Transverse colon (tissue), 4 donors: Measurements from ENCODE around the gene ADCY1. TPM values are rescaled to one million over a fixed set of nuclear protein-coding genes. Genes with fewer than 3 reads are reported as not detected.

Experiments
- DNase-seq: peaks from one replicate; pipeline ENCODE4 v3.0.0-alpha.2; 2019
- H3K27ac ChIP-seq, 4 donors: fragments of 200-600 bp; sonication (generic); 2 replicates each; pipeline ENCODE4 v1.5.1; 2016 to 2018; ENCODE audit warnings: inconsistent platforms in 4 of 4
- H3K27me3 ChIP-seq: fragments of 200-600 bp; sonication (generic); 2 replicates; pipeline ENCODE4 v1.5.1; 2017; ENCODE audit warnings: inconsistent platforms
- H3K36me3 ChIP-seq, 4 donors: fragments of 200-600 bp; sonication (generic); 2 replicates each; pipeline ENCODE4 v1.5.1; 2017 to 2019; ENCODE audit warnings: inconsistent platforms in 4 of 4
- H3K4me1 ChIP-seq, 4 donors: fragments of 200-600 bp; sonication (generic); 2 replicates each; pipeline ENCODE4 v1.5.1; 2017 to 2020; ENCODE audit warnings: inconsistent platforms in 4 of 4
- H3K4me3 ChIP-seq, 4 donors: fragments of 200-600 bp; sonication (generic); 1 replicate in 1 of 4; 2 replicates in 3 of 4; pipeline versions ENCODE4 v1.5.1 to v1.6.1; 2017 to 2019; ENCODE audit warnings: inconsistent platforms in 4 of 4
- H3K9me3 ChIP-seq, 2 donors: fragments of 200-600 bp; sonication (generic); 2 replicates each; pipeline ENCODE4 v1.5.1; 2017 to 2019; ENCODE audit warnings: inconsistent platforms in 2 of 2
- CTCF ChIP-seq, 5 experiments: fragments of 200-600 bp in 3 of 5; fragments of 450-650 bp in 2 of 5; sonication (generic) in 3 of 5; IDR thresholded peaks; 1 replicate in 2 of 5; 2 replicates in 3 of 5; pipeline ENCODE4 v1.5.1; 2016 to 2017; ENCODE audit warnings: antibody characterized with exemption in 5 of 5, inconsistent platforms in 3 of 5, mild to moderate bottlenecking in 2 of 5, moderate library complexity in 1 of 5
- EP300 ChIP-seq: sonication (generic); formaldehyde crosslinking; IDR thresholded peaks from one replicate; pipeline ENCODE4 v1.6.1; 2017; ENCODE audit warnings: antibody characterized with exemption, low read depth
- POLR2A ChIP-seq: fragments of 450-650 bp; IDR thresholded peaks from one replicate; pipeline ENCODE4 v1.6.1; 2016; ENCODE audit warnings: antibody characterized with exemption, mild to moderate bottlenecking, moderate library complexity
- POLR2AphosphoS5 ChIP-seq, 3 donors: sonication (generic); formaldehyde crosslinking; IDR thresholded peaks; one replicate each; pipeline ENCODE4 v1.6.1; 2016; ENCODE audit warnings: antibody characterized with exemption in 3 of 3
- WGBS, 2 donors: methylation state at CpG; one replicate each; pipeline ENCODE4 v1.1.5; 2018; ENCODE audit warnings: low coverage in 1 of 2; 5-methylcytosine and 5-hydroxymethylcytosine counted together
- in situ Hi-C, 4 donors: fragments of 200-750 bp; cut with MboI; loops; one replicate each; pipeline versions ENCODE4 v1.15.0 to v1.15.1; 2017; ENCODE audit warnings: low sequenced_read_pairs in 3 of 4, low pct_ligation_motif_present in 1 of 4, low pct_unique_long_range_greater_than_20kb in 1 of 4
- intact Hi-C: fragments of 100-400 bp; cut with DNase I; formaldehyde crosslinking; loops from one replicate; pipeline ENCODE4 v1.15.1; 2023; ENCODE audit warnings: low total_unique reads
- total RNA-seq, 4 donors: library from RNA; depleted of rRNA; stranded (reverse); fragments of >200 nt; gene quantifications; one replicate each; pipeline ENCODE4 v1.1.0, GENCODE V29; 2016

The ADCY1 gene
- total RNA-seq, 4 donors from 2014 or later: 0.16 to 0.41 TPM; not detected in 2

- H3K4me3 ChIP-seq: no peak overlapping the region
- WGBS, 2 donors: 87 to 89% methylated on average over 6 to 13 of the region's 13 CpGs
- intact Hi-C loops (no loop called here), in situ Hi-C loops (no loop called here)
- H3K4me1 ChIP-seq: no peaks in the 10 kb centered on the region
- no peaks in the 10 kb centered on the region for H3K36me3 ChIP-seq
- DNase-seq: no peak
- H3K27ac ChIP-seq: no peak overlapping the region
- no peaks in the 10 kb centered on the region for H3K9me3 ChIP-seq
- no peaks in the 10 kb centered on the region for H3K27me3 ChIP-seq
- no peak for TF ChIP-seq POLR2A
- TF ChIP-seq EP300: no peak
- TF ChIP-seq CTCF (IDR thresholded peaks at IDR 0.05): no peak
- no peak for TF ChIP-seq POLR2AphosphoS5 (IDR thresholded peaks at IDR 0.05)
Measured at GRCh38 chr7:45647967-45648670, 74.0 kb downstream of the ADCY1 start.

DNA sequence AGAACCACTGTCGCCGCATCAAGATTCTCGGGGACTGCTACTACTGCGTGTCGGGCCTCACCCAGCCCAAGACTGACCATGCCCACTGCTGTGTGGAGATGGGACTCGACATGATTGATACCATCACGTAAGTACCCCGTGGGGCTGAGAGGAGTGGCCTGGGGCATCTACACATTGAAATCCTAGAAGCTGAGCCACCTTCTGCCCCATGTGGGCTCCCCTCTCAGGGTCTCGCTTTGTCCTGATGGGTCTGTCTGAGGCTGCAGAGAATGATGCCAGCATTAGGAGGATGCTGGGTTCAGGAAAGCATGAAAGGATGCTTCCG is 74.5 kb downstream of the ADCY1 start:
- Histone ChIP-seq H3K36me3 (no peaks in the 10 kb centered on the region), H3K9me3 (no peaks in the 10 kb centered on the region), H3K4me1 (no peaks in the 10 kb centered on the region), H3K4me3 (no peak overlapping the region), H3K27ac (no peak overlapping the region), H3K27me3 (no peaks in the 10 kb centered on the region)
- intact Hi-C loops: no loop called here
- no peak for TF ChIP-seq POLR2A
- no peak for TF ChIP-seq EP300
- no peak for TF ChIP-seq POLR2AphosphoS5 (IDR thresholded peaks at IDR 0.05)
- no peak for TF ChIP-seq CTCF (IDR thresholded peaks at IDR 0.05)
- 67 to 89% methylated on average over 1 to 9 of the region's 10 CpGs for WGBS, 2 donors
- in situ Hi-C loops: no loop called here
- DNase-seq: no peak

- WGBS, 2 donors: 86 to 96% methylated on average over 3 to 11 of the region's 11 CpGs
- H3K27ac ChIP-seq: no peak overlapping the region
- intact Hi-C loops (no loop called here), in situ Hi-C loops (loop anchor here in 1 of 4 donors (25.0 kb wide), 1 partner anchor 213 kb away; the partner anchor contains the start of gene CCDC201)
- H3K4me3 ChIP-seq: no peak overlapping the region
- no peaks in the 10 kb centered on the region for H3K27me3 ChIP-seq
- no peak for DNase-seq
- TF ChIP-seq POLR2A: no peak
- no peak for TF ChIP-seq CTCF (IDR thresholded peaks at IDR 0.05)
- TF ChIP-seq POLR2AphosphoS5 (IDR thresholded peaks at IDR 0.05): no peak
- TF ChIP-seq EP300: no peak
- H3K4me1 ChIP-seq: no peaks in the 10 kb centered on the region
- H3K9me3 ChIP-seq: no peaks in the 10 kb centered on the region
- no peaks in the 10 kb centered on the region for H3K36me3 ChIP-seq
Measured at GRCh38 chr7:45649560-45650346, 75.6 kb downstream of the ADCY1 start.
